ENCODE results near the gene DLL1.

Gene DLL1

GRCh38 chr6:170248861-170249600 lies 41.8 kb downstream of the DLL1 start:
- no peak for FAIRE-seq
- TF ChIP-seq POU2F2 (IDR thresholded peaks at IDR 0.05; ENCODE audit: low read depth, low read length) (no peak), POLR2A (IDR thresholded peaks at IDR 0.05; ENCODE audit: low read depth, low read length) (no peak), TAF1 (IDR thresholded peaks at IDR 0.05; ENCODE audit: low read depth, low read length) (no peak), PAX5 (IDR thresholded peaks at IDR 0.05; ENCODE audit: insufficient read depth, low read length, severe bottlenecking) (no peak), SPI1 (IDR thresholded peaks at IDR 0.05; ENCODE audit: low read depth, low read length) (no peak), POLR2AphosphoS5 (IDR thresholded peaks at IDR 0.05; ENCODE audit: low read depth, low read length) (no peak)
- no peak for DNase-seq (ENCODE audit: insufficient read length, low spot score)

- TF ChIP-seq POLR2AphosphoS5 (IDR thresholded peaks at IDR 0.05; ENCODE audit: low read depth, low read length) (no peak), POLR2A (IDR thresholded peaks at IDR 0.05; ENCODE audit: low read depth, low read length) (no peak), PAX5 (IDR thresholded peaks at IDR 0.05; ENCODE audit: insufficient read depth, low read length, severe bottlenecking) (no peak), TAF1 (IDR thresholded peaks at IDR 0.05; ENCODE audit: low read depth, low read length) (no peak), SPI1 (IDR thresholded peaks at IDR 0.05; ENCODE audit: low read depth, low read length) (no peak), POU2F2 (IDR thresholded peaks at IDR 0.05; ENCODE audit: low read depth, low read length) (no peak)
- DNase-seq (ENCODE audit: insufficient read length, low spot score) (no peak), FAIRE-seq (no peak)
Measured at GRCh38 chr6:170248111-170248805, 42.6 kb downstream of the DLL1 start.

- DNase-seq (ENCODE audit: insufficient read length, low spot score) (no peak), FAIRE-seq (no peak)
- TF ChIP-seq POLR2A (IDR thresholded peaks at IDR 0.05; ENCODE audit: low read depth, low read length) (no peak), POU2F2 (IDR thresholded peaks at IDR 0.05; ENCODE audit: low read depth, low read length) (no peak), TAF1 (IDR thresholded peaks at IDR 0.05; ENCODE audit: low read depth, low read length) (no peak), SPI1 (IDR thresholded peaks at IDR 0.05; ENCODE audit: low read depth, low read length) (no peak), POLR2AphosphoS5 (IDR thresholded peaks at IDR 0.05; ENCODE audit: low read depth, low read length) (no peak), PAX5 (IDR thresholded peaks at IDR 0.05; ENCODE audit: insufficient read depth, low read length, severe bottlenecking) (no peak)
Measured at GRCh38 chr6:170247178-170247701, 43.6 kb downstream of the DLL1 start.

GRCh38 chr6:170245475-170245992 lies 45.3 kb downstream of the DLL1 start:
- TF ChIP-seq PAX5 (IDR thresholded peaks at IDR 0.05; ENCODE audit: insufficient read depth, low read length, severe bottlenecking) (no peak), SPI1 (IDR thresholded peaks at IDR 0.05; ENCODE audit: low read depth, low read length) (no peak), POLR2AphosphoS5 (IDR thresholded peaks at IDR 0.05; ENCODE audit: low read depth, low read length) (no peak), POLR2A (IDR thresholded peaks at IDR 0.05; ENCODE audit: low read depth, low read length) (no peak), POU2F2 (IDR thresholded peaks at IDR 0.05; ENCODE audit: low read depth, low read length) (no peak), TAF1 (IDR thresholded peaks at IDR 0.05; ENCODE audit: low read depth, low read length) (no peak)
- DNase-seq (ENCODE audit: insufficient read length, low spot score) (no peak), FAIRE-seq (no peak)

- TF ChIP-seq POLR2A (IDR thresholded peaks at IDR 0.05; ENCODE audit: low read depth, low read length), result no peak
- no peak for TF ChIP-seq SPI1 (IDR thresholded peaks at IDR 0.05; ENCODE audit: low read depth, low read length)
- no peak for TF ChIP-seq POLR2AphosphoS5 (IDR thresholded peaks at IDR 0.05; ENCODE audit: low read depth, low read length)
- TF ChIP-seq TAF1 (IDR thresholded peaks at IDR 0.05; ENCODE audit: low read depth, low read length), result no peak
- no peak for TF ChIP-seq POU2F2 (IDR thresholded peaks at IDR 0.05; ENCODE audit: low read depth, low read length)
- no peak for TF ChIP-seq PAX5 (IDR thresholded peaks at IDR 0.05; ENCODE audit: insufficient read depth, low read length, severe bottlenecking)
- FAIRE-seq, result no peak
- no peak for DNase-seq (ENCODE audit: insufficient read length, low spot score)
Measured at GRCh38 chr6:170244721-170245474, 46.0 kb downstream of the DLL1 start.

GRCh38 chr6:170243791-170244291 lies 47.0 kb downstream of the DLL1 start:
- DNase-seq (ENCODE audit: insufficient read length, low spot score), result no peak
- TF ChIP-seq TAF1 (IDR thresholded peaks at IDR 0.05; ENCODE audit: low read depth, low read length), result no peak
- TF ChIP-seq POU2F2 (IDR thresholded peaks at IDR 0.05; ENCODE audit: low read depth, low read length), result no peak
- no peak for TF ChIP-seq SPI1 (IDR thresholded peaks at IDR 0.05; ENCODE audit: low read depth, low read length)
- no peak for TF ChIP-seq POLR2AphosphoS5 (IDR thresholded peaks at IDR 0.05; ENCODE audit: low read depth, low read length)
- TF ChIP-seq PAX5 (IDR thresholded peaks at IDR 0.05; ENCODE audit: insufficient read depth, low read length, severe bottlenecking), result no peak
- no peak for TF ChIP-seq POLR2A (IDR thresholded peaks at IDR 0.05; ENCODE audit: low read depth, low read length)

GRCh38 chr6:170243386-170243785 lies 47.5 kb downstream of the DLL1 start:
- TF ChIP-seq PAX5 (IDR thresholded peaks at IDR 0.05; ENCODE audit: insufficient read depth, low read length, severe bottlenecking) (no peak), TAF1 (IDR thresholded peaks at IDR 0.05; ENCODE audit: low read depth, low read length) (no peak), POLR2A (IDR thresholded peaks at IDR 0.05; ENCODE audit: low read depth, low read length) (no peak), POU2F2 (IDR thresholded peaks at IDR 0.05; ENCODE audit: low read depth, low read length) (no peak), SPI1 (IDR thresholded peaks at IDR 0.05; ENCODE audit: low read depth, low read length) (no peak), POLR2AphosphoS5 (IDR thresholded peaks at IDR 0.05; ENCODE audit: low read depth, low read length) (no peak)
- DNase-seq (ENCODE audit: insufficient read length, low spot score), result no peak
- no peak for FAIRE-seq

More at GRCh38 chr6:170243791-170244291, 47.0 kb downstream of the DLL1 start:
- FAIRE-seq, result no peak

- TF ChIP-seq POLR2AphosphoS5 (IDR thresholded peaks at IDR 0.05; ENCODE audit: low read depth, low read length), result no peak
- no peak for TF ChIP-seq POU2F2 (IDR thresholded peaks at IDR 0.05; ENCODE audit: low read depth, low read length)
- TF ChIP-seq TAF1 (IDR thresholded peaks at IDR 0.05; ENCODE audit: low read depth, low read length), result no peak
- no peak for TF ChIP-seq POLR2A (IDR thresholded peaks at IDR 0.05; ENCODE audit: low read depth, low read length)
- no peak for TF ChIP-seq SPI1 (IDR thresholded peaks at IDR 0.05; ENCODE audit: low read depth, low read length)
- TF ChIP-seq PAX5 (IDR thresholded peaks at IDR 0.05; ENCODE audit: insufficient read depth, low read length, severe bottlenecking), result no peak
- FAIRE-seq (no peak), DNase-seq (ENCODE audit: insufficient read length, low spot score) (no peak)
Measured at GRCh38 chr6:170238741-170239565, 51.9 kb downstream of the DLL1 start.
